RKO (cell line): Measurements from ENCODE around the gene AMTN.
"Not testable (repeated sequence)": the region's sequence is repeated elsewhere in the genome, so short reads cannot be mapped to it uniquely, and the experiment has no call there.

ENCODE experiments used
- DNase-seq: peaks from one replicate; pipeline ENCODE4 v3.0.0-alpha.2; 2016; ENCODE audit warnings: low spot score

The AMTN gene

GRCh38 chr4:70518269-70518668 is at the start of gene AMTN:
TSS of gene AMTN (plus strand) at chr4:70518569. CDS start at chr4:70518778, 209 bp downstream.
- DNase-seq: no peak

- DNase-seq: no peak
These were observed 46.5 kb upstream of the AMTN start, which contains the start of gene MUC7 for GRCh38 chr4:70471897-70472296. TSS of gene MUC7 (plus strand) at chr4:70472197. CDS start at chr4:70474022, 1,825 bp downstream.

GRCh38 chr4:70473679-70474078 is 44.7 kb upstream of the AMTN start:
- no peak for DNase-seq

- no peak for DNase-seq
These were observed 29.6 kb upstream of the AMTN start for GRCh38 chr4:70488748-70489147.

DNA sequence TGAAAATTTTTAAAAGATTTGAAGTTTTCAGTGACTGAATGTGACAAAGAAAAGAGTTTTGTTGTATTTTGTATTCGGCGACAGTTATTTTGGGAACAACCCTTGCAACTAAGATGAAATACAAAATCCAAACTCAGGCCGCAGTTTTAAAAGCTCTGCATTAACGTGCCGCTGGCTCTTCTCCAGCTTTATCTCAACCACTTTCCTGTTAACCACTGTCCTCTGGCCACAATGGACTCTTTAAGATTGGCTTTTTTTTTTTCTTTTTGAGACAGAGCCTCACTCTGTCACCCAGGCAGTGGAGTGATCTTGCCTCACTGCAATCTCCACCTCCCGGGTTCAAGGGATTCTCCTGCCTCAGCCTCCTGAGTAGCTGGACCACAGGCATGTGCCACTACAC is 22.1 kb upstream of the AMTN start:
- no peak for DNase-seq

- DNase-seq: not testable (repeated sequence)
These were observed 16.5 kb upstream of the AMTN start for GRCh38 chr4:70501838-70502237.

- DNase-seq: no peak
These were observed 13.6 kb upstream of the AMTN start for GRCh38 chr4:70504733-70505132.

GRCh38 chr4:70505151-70505748 is 13.1 kb upstream of the AMTN start:
- DNase-seq: peak; percentile 62

DNA sequence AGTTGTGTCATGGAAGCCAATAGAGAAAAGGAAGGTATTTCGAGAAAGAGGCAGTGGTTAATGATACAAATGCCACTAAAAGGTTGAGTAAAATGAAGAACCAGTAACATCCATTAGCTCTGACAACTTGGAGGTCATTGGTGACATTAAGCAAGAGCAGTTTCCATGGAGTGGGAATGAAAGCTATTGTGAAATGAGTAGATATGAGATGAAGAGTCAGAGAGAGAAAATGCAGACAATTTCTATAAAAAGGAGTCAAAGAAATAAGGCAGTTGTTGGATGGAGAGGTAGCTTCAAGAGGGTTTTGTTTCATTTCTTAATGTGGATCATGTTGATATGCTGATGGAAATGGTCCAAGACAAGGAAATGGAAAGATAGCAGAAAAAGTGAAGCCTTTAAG is 9.6 kb upstream of the AMTN start:
- no peak for DNase-seq

DNA sequence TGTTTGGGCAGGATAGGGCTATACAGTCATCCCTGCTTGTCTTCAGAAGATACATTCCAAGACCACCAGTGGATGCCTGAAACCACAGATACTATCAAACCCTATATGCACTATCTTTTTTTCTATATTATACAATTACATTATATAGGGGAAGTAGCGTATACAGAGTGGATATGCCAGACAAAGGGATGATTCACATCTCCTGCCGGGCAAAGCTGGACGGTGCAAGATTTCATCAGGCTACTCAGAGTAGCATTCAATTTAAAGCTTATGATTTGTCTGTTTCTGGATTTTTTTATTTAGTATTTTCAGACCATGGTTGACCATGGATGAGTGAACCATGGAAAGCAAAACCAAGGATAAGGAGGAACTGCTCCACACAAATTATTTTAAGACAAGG is 7.0 kb upstream of the AMTN start:
- no peak for DNase-seq

GRCh38 chr4:70515367-70516250 is 2.8 kb upstream of the AMTN start:
- DNase-seq: peak; percentile 4

DNA sequence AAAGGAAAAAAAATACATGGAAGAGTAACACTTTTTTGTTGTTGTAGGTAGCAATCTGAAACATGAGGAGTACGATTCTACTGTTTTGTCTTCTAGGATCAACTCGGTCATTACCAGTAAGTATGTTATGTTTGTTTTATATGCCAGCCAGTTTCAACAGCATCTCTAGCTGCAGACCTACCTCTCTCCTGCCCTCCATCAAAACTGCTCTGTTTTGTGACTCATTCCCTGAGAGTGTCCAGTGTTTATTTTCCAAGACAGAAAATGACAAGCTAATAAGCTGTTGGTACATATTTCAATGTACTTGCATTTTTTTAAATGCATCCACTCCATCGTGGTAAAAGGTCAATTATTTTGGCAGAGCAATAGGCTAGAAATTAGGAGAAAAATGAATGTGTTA is 347 bp downstream of the AMTN start:
- no peak for DNase-seq

- DNase-seq: no peak
These were observed 4.3 kb downstream of the AMTN start for GRCh38 chr4:70522626-70523025.

- no peak for DNase-seq
These were observed 12.6 kb downstream of the AMTN start for GRCh38 chr4:70530997-70531396.

DNA sequence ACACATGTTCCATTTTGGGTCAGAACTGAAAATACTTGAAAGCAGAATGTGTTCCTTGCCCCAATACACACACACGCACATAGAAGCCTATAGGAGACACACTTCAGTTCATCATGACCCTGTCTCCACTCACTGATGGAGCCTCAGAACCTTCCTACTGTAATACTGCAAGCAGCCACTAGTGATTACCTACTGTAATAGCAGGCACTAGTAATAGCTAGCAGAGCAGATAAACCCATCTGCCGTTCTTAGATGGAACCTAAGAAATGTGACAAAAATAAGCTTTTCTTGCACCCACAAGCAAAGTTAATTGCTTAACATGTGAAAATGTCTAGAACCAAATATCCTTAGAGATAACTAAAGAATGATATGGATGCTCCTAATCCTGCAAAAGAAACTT is 13.6 kb downstream of the AMTN start:
- DNase-seq: peak; percentile 10

DNA sequence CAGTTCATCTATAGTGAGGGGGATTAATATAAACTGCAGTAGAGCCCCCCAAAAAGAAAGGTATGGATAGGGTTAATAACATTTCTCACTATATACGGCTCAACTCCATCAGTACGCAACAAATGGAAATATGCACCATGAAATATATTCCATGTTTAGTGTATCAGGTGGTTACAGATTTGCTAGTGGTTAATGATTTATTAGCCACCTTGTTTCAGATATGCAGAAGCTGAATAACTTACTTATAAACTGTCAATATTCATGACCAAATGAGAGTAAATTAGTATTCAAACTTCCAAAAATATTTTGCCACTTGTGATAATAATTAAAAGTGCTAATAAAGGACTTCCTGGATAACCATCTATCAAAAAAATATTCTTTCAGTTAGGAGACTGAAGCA is 14.8 kb downstream of the AMTN start:
- DNase-seq: no peak

GRCh38 chr4:70533791-70534190 is 15.4 kb downstream of the AMTN start:
- DNase-seq: no peak

GRCh38 chr4:70534886-70535285 is 16.5 kb downstream of the AMTN start:
- not testable (repeated sequence) for DNase-seq

GRCh38 chr4:70538869-70539268 is 20.5 kb downstream of the AMTN start:
- no peak for DNase-seq

GRCh38 chr4:70544279-70544868 is 26.0 kb downstream of the AMTN start:
- peak; percentile 52 for DNase-seq

GRCh38 chr4:70556856-70557255 is 38.5 kb downstream of the AMTN start:
- peak; percentile 3 for DNase-seq

DNA sequence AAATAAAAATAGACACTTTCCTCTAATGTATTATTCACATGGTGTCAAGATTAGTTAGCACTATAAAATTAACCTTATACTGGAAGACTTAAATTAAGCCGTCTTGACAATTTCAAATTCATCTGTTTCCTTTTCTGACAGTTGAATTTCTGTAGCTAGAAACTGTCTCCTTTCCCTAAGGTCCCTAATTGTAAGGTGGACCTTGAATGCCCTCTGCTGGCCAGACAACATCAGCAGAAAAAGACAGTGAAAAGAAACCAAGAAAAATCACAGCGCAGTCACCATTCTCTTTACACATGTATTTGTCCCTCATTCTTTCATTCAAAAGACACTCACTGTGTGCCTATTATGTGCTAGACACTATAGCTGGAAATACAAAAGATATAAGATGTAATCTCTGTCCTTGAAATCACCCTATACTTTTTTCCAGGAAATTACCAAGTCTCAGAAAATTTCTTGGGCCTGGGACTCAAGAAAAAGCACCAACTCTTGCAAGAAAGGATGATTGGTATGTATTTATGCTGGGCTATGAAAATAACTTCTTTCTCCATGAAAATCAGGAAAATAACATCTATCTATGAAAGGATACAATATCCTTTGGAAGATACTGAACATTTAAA is 41.0 kb downstream of the AMTN start:
- peak; percentile 54 for DNase-seq

DNA sequence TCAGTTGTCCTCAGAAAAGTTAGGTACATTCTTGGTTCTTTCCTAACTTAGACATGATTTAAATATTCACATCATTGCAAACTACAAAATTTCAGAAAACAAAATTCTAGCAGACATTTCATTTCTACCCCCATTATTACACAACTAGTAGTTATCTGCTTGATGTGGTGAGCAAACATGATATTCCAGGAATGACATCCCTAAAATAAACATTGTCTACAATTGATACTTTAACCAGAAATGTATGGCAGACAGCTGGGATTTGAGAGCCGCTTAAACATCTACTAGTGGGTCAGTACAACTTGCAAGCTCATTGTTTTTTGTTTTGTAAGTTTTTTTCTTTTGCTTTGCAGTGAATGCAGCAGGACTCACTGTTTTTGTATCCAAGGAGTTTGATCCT is 41.6 kb downstream of the AMTN start:
- DNase-seq: no peak
